GM18505 (cell line): ENCODE measurements around the gene DNAJC6.

Source experiments
- ATAC-seq: cut with Tn5 transposase; IDR thresholded peaks from one replicate; pipeline ENCODE4 v1.9.1; 2021; ENCODE audit not compliant: unreplicated experiment
- POLR2A ChIP-seq: IDR thresholded peaks from 4 replicates; pipeline ENCODE4 v1.6.1; 2011; ENCODE audit warnings: borderline replicate concordance; ENCODE audit not compliant: insufficient read depth, insufficient read length; ENCODE audit errors: extremely low read depth

Gene DNAJC6

GRCh38 chr1:65386439-65386838, 77.1 kb downstream of the DNAJC6 start:
- no peak for TF ChIP-seq POLR2A
- no peak for ATAC-seq

- ATAC-seq: no peak
- TF ChIP-seq POLR2A: no peak
These were observed 78.5 kb downstream of the DNAJC6 start for GRCh38 chr1:65387821-65388220.

DNA sequence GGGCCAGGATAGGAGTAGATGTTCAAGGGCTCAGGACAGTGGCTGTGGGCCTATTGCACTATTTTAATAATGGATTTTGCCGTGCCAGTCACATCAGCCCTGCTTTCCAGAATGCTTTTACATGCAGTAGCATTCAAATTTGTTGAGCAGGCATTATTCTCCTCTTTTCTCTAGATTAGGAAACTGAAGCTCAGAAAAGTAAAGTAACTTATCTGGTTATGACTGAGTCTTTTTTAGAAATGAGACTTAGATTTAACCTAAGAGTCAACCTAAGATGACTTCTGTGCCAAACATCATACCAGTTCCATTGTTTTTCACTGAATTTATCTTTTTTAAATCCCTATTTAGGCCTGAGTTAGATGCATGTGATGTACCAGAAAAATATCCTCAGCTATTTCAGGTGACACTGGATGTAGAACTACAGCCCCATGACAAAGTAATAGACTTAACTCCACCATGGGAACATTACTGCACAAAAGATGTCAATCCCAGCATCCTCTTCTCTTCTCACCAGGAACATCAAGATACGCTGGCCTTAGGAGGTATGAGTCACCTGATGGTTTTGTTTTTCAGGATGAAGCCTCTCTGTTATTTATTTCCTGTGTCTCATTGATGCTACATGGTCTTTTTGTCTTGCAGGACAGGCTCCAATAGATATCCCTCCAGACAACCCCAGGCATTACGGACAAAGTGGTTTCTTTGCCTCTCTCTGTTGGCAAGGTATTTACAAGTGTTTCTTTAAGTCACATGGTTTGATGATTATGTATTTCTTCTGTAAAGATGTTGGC, 79.8 kb downstream of the DNAJC6 start:
- no peak for ATAC-seq
- TF ChIP-seq POLR2A: no peak

- no peak for TF ChIP-seq POLR2A
- no peak for ATAC-seq
These were observed 83.2 kb downstream of the DNAJC6 start for GRCh38 chr1:65392497-65392896.

DNA sequence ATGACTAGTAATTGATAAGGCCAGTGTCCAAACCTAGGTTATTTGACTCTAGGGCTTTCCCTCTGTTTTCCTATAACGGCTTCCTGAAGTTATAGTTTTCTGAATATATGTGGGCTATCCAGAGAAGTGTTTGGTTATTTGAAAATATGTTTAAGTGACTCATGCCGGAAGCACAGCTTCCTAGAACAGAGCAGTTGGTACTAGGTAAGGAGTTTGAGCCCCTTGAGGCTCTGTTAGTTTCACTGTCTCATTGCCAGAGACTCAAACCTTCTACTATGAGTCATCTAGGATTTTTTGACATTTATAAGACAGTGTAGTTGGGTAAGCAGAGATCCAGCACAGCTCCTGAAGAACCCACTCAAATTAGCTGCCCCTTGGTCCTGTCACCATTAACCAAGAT, 84.0 kb downstream of the DNAJC6 start:
- TF ChIP-seq POLR2A: no peak
- ATAC-seq: peak; percentile 90

DNA sequence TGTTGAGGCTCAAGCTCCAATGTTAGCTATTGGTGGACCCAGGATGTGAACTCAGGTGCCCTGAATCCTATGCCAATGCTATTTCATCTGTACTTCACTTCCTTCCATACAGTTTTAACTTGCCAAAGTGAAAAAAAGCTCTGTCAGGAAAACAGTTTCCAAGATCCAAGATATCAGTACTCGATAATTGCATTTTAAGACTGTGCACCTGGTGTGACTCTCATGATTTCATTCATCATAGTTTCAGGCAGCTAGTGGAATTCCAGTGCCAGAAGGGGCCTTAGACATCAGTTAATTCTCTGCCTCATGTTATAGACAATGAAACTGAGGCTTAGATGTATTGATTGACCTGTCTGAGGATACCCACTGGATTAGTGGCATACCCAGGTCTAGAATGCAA, 84.6 kb downstream of the DNAJC6 start:
- TF ChIP-seq POLR2A: no peak
- ATAC-seq: no peak

DNA sequence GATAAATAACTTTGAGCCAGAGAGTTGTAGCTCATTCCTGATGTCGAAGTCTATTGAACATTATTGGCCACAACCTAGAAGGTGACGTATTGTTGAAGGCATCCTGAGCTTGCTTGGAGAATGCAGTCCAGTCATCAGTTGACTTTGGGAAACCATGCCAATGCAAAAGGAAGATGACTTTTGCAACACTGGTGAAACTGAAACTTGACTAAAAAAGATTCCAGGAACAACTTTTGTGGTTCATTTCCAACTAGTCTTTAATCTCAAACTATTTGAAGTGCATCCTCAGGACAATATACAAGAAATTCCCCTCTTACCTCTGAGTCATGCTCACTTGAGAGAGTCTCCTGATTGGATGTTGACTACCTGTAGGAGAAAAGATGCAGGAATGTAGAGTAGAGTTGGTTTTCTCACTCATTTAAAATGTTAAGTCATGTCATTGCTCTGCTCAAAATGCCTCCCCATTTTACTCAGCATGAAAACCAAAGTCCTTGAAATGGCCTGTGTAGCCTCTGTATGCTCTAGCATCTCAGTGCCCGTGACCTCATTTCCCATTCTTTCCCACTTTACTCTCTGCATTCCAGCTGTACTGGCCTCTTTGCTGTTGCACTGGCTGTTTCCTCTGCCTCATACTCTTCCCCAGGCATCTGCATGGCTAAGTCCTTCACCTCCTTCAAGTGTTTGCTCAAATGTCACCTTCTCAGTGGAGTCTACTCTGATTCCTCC, 86.7 kb downstream of the DNAJC6 start:
- TF ChIP-seq POLR2A: no peak
- ATAC-seq: no peak

DNA sequence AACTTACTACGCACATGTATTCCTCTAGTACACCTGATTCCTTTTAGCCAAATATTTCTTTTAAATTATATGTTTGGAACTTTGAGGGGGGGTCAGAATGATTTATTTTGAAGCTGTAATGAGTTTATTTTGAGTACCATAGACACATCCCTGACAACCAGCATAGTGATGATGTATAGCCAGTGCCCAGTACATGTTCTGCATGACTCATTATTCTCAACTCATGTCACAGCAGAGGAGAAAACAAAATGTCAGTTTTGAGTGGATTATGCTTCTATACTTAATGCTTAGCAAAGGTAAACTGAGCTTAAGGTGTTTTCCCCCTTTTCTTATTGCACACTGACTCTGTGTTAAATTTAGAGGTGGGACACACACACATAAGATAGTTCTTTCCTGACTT, 88.7 kb downstream of the DNAJC6 start:
- no peak for ATAC-seq
- TF ChIP-seq POLR2A: no peak

DNA sequence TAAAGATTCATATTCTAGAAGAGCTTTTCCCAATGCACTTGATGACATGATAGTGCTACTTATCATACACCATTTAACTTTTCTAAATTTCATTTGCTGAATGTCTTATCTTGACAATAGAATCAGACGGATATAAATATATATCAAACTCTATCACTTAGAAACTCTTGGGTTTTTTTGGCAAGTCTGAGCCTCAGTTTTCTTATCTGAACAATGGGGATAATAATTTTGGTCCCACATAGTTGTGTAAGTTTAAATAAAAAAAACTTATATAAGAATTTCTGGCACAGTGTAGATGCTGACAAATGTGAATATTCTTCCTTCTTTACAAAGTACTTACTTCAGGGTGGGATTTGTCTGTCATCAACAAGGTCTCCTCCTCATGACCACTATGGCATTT, 89.7 kb downstream of the DNAJC6 start:
- TF ChIP-seq POLR2A: no peak
- no peak for ATAC-seq

DNA sequence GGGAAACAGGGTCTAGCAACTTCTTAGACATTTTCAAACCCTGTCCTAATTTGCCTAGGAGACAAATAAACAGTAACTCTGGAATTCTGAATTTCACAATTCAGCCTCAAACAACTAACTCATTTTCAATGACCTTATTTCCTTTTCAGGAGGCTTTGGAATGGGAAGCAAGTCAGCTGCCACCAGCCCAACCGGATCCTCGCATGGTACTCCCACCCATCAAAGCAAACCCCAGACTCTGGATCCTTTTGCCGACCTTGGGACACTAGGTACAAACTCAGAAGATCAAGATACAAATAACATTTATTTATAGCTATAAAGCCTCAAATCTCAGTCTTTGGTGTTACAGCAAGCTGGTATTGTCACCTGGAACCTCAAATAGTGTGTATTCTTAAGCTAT, 92.3 kb downstream of the DNAJC6 start:
- ATAC-seq: no peak
- no peak for TF ChIP-seq POLR2A

DNA sequence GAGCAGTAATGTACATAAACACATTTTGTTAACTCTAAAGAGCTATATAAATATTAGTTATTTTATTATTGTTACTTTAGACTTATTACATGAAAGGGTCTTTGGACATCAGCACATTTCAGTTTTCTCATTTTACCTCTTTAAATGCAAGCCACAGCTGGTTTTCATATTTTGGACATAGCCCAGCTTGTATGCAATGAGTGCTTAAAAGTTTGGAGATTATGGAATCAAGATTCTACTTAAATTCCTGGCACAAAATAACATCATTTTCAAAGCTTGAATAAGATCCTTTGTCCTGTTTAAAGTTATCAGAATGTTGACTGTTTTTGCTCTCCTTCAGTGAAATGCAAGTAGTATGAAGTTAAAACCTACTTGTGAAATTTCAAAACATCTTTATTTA, 95.6 kb downstream of the DNAJC6 start:
- no peak for ATAC-seq
- TF ChIP-seq POLR2A: no peak

DNA sequence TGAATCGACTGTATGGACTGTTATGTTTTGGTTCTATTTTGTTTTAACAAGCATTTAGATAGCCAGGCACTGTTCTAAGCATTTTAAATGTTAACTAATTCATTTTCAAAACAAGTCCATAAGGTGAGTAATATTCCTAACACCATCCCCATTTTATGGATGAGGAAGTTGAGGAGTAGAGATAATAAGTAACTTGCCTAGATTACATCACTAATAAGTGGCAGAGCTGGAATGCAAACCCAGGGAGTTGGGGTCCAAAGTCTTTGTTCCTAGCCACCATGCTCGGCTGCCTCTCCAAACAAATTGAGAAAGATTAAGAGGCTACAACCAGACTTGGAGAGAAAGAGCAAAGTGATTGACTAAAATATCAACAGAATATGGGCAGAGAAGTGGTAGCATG, 98.5 kb downstream of the DNAJC6 start:
- no peak for ATAC-seq
- TF ChIP-seq POLR2A: no peak

- ATAC-seq: no peak
- TF ChIP-seq POLR2A: no peak
These were observed 100.0 kb downstream of the DNAJC6 start for GRCh38 chr1:65409314-65409713.

- ATAC-seq: no peak
- TF ChIP-seq POLR2A: no peak
These were observed 100.5 kb downstream of the DNAJC6 start for GRCh38 chr1:65409816-65410326.
